CD4-positive, alpha-beta T cell (primary cell): Measurements from ENCODE around the gene LSM10. TPM values are rescaled to one million over a fixed set of nuclear protein-coding genes. Genes with fewer than 3 reads are reported as not detected.

Source experiments
- ATAC-seq: fragments of 200-7000 bp; cut with Tn5 transposase; one replicate; pipeline ENCODE4 v1.10.0; 2022; ENCODE audit warnings: mild to moderate bottlenecking; ENCODE audit not compliant: poor library complexity
- CTCF ChIA-PET: fragments of 350-600 bp; sonication (Branson Sonifier 250); formaldehyde crosslinking; loops from one replicate; lab custom pipeline; 2021; ENCODE audit warnings: antibody characterized with exemption, inconsistent platforms; lab: Charles Lee
- POLR2A ChIA-PET: fragments of 350-600 bp; sonication (Branson Sonifier 250); formaldehyde crosslinking; loops from one replicate; lab custom pipeline; 2021; ENCODE audit warnings: antibody characterized with exemption, inconsistent platforms; lab: Charles Lee
- DNase-seq, 14 experiments: peaks; one replicate each; pipeline ENCODE4 v3.0.0-alpha.2; 2013 to 2020; ENCODE audit warnings: mixed read lengths in 2 of 14
- H3K27ac ChIP-seq, 2 donors: one replicate each; pipeline versions ENCODE4 v1.5.1 to v1.7.0; 2013; ENCODE audit warnings: low read length in 2 of 2, low read depth in 1 of 2, mild to moderate bottlenecking in 1 of 2
- H3K27me3 ChIP-seq, 2 experiments: 1 replicate in 1 of 2; 2 replicates in 1 of 2; pipeline versions ENCODE4 v1.6.1 to v1.7.0; 2013; ENCODE audit warnings: low read length in 2 of 2, control low read depth in 1 of 2, mild to moderate bottlenecking in 1 of 2, moderate library complexity in 1 of 2; ENCODE audit not compliant: insufficient read depth in 2 of 2, control insufficient read depth in 1 of 2
- H3K36me3 ChIP-seq: one replicate; pipeline ENCODE4 v1.6.1; 2013; ENCODE audit warnings: low read length, control low read depth; ENCODE audit not compliant: insufficient read depth
- H3K4me1 ChIP-seq: one replicate; pipeline ENCODE4 v1.6.1; 2013; ENCODE audit warnings: low read length, control low read depth; ENCODE audit not compliant: insufficient read depth
- H3K4me3 ChIP-seq: one replicate; pipeline ENCODE4 v1.5.1; 2013; ENCODE audit warnings: mild to moderate bottlenecking, low read length, moderate library complexity
- H3K9me3 ChIP-seq, 2 experiments: 1 replicate in 1 of 2; 2 replicates in 1 of 2; pipeline versions ENCODE4 v1.6.1 to v1.7.0; 2013; ENCODE audit warnings: low read length in 2 of 2, mild to moderate bottlenecking in 2 of 2, control low read depth in 1 of 2, moderate library complexity in 1 of 2; ENCODE audit not compliant: control insufficient read depth in 1 of 2, insufficient read depth in 1 of 2
- H3K27ac Mint-ChIP-seq: one replicate; pipeline ENCODE4 v1.8.0; 2020; ENCODE audit warnings: mixed read lengths
- H3K27me3 Mint-ChIP-seq: one replicate; pipeline ENCODE4 v1.8.0; 2021; ENCODE audit warnings: mixed read lengths
- H3K36me3 Mint-ChIP-seq: one replicate; pipeline ENCODE4 v1.8.0; 2021; ENCODE audit warnings: low read depth, mixed read lengths
- H3K4me1 Mint-ChIP-seq: one replicate; pipeline ENCODE4 v1.8.0; 2021; ENCODE audit warnings: low read depth, mixed read lengths
- H3K4me3 Mint-ChIP-seq: one replicate; pipeline ENCODE4 v1.8.0; 2020; ENCODE audit warnings: mild to moderate bottlenecking, mixed read lengths
- H3K9me3 Mint-ChIP-seq: one replicate; pipeline ENCODE4 v1.8.0; 2020; ENCODE audit warnings: mixed read lengths
- CTCF ChIP-seq: fragments of 200-600 bp; IDR thresholded peaks from one replicate; pipeline ENCODE4 v1.8.0; 2022; ENCODE audit warnings: antibody characterized with exemption, mild to moderate bottlenecking
- intact Hi-C, 2 experiments: fragments of 100-400 bp; cut with DNase I in 1 of 2; cut with micrococcal nuclease in 1 of 2; formaldehyde crosslinking; loops; one replicate each; pipeline versions ENCODE4 v1.15.1 to v1.9.0; 2023 to 2025; cut with DNase I, micrococcal nuclease
- total RNA-seq, 174 experiments: library from RNA in 2 of 174; stranded (reverse) in 2 of 174; gene quantifications; one replicate each; pipeline ENCODE4 v1.2.3 and lab custom pipeline; 2021 to 2026

Gene LSM10
- total RNA-seq, 2 experiments from 2014 or later: 25.6 to 26.0 TPM

GRCh38 chr1:36402504-36402890 lies 4.8 kb upstream of the LSM10 start:
- ChIA-PET POLR2A (no interaction called here), CTCF (no interaction called here)
- ATAC-seq (no peak), DNase-seq (no peak)
- no peak overlapping the region for H3K27ac Mint-ChIP-seq
- H3K27me3 Mint-ChIP-seq: no peaks in the 10 kb centered on the region
- no peak for TF ChIP-seq CTCF
- no peak overlapping the region for H3K4me3 ChIP-seq
- no peaks in the 10 kb centered on the region for H3K36me3 ChIP-seq
- no peaks in the 10 kb centered on the region for H3K9me3 Mint-ChIP-seq
- intact Hi-C loops: no loop called here
- H3K27me3 ChIP-seq: no peaks in the 10 kb centered on the region
- peaks cover 24% of the 10 kb centered on the region for H3K4me1 ChIP-seq
- peaks cover 15% of the 10 kb centered on the region for H3K4me1 Mint-ChIP-seq
- H3K36me3 Mint-ChIP-seq: peaks cover 4% of the 10 kb centered on the region
- no peak overlapping the region for H3K4me3 Mint-ChIP-seq
- peaks cover 0 to 6% of the 10 kb centered on the region in 2 experiments for H3K9me3 ChIP-seq
- H3K27ac ChIP-seq: no peak overlapping the region

GRCh38 chr1:36401602-36402503 lies 4.1 kb upstream of the LSM10 start:
- Histone ChIP-seq H3K4me1 (peaks cover 27% of the 10 kb centered on the region), H3K27me3 (no peaks in the 10 kb centered on the region), H3K36me3 (no peaks in the 10 kb centered on the region), H3K4me3 (no peak overlapping the region), H3K27ac (no peak overlapping the region), H3K9me3 (peaks cover 0 to 6% of the 10 kb centered on the region in 2 experiments)
- Mint-ChIP-seq H3K27ac (no peak overlapping the region), H3K4me3 (no peak overlapping the region), H3K9me3 (no peaks in the 10 kb centered on the region), H3K4me1 (peaks cover 18% of the 10 kb centered on the region), H3K36me3 (peaks cover 8% of the 10 kb centered on the region), H3K27me3 (no peaks in the 10 kb centered on the region)
- no peak for TF ChIP-seq CTCF
- DNase-seq: no peak
- ATAC-seq: no peak
- ChIA-PET CTCF (no interaction called here), POLR2A (interaction anchor here (1.1 kb wide), 1 partner anchor 18 kb away, joined by 4 read pairs; no protein-coding TSS in a partner anchor)
- intact Hi-C loops: no loop called here

- H3K4me3 ChIP-seq: no peak overlapping the region
These were observed 3.3 kb upstream of the LSM10 start for GRCh38 chr1:36400825-36401601.

More at GRCh38 chr1:36400825-36401601, 3.3 kb upstream of the LSM10 start:
- CTCF ChIA-PET: interaction anchor here (1.5 kb wide), 1 partner anchor 14 kb away, joined by 6 read pairs; no protein-coding TSS in a partner anchor
- Mint-ChIP-seq H3K27ac (no peak overlapping the region), H3K9me3 (no peaks in the 10 kb centered on the region), H3K27me3 (no peaks in the 10 kb centered on the region), H3K4me3 (no peak overlapping the region), H3K4me1 (peaks cover 26% of the 10 kb centered on the region), H3K36me3 (peaks cover 8% of the 10 kb centered on the region)
- Histone ChIP-seq H3K36me3 (no peaks in the 10 kb centered on the region), H3K27me3 (no peaks in the 10 kb centered on the region), H3K9me3 (peaks cover 0 to 6% of the 10 kb centered on the region in 2 experiments), H3K27ac (no peak overlapping the region), H3K4me1 (peaks cover 35% of the 10 kb centered on the region)
- ATAC-seq (no peak), DNase-seq (peak in 6 of 14 experiments; percentile 22 to 75 (median 44))
- TF ChIP-seq CTCF: no peak
- POLR2A ChIA-PET: interaction anchor here (1.1 kb wide), 1 partner anchor 19 kb away, joined by 4 read pairs; no protein-coding TSS in a partner anchor
- intact Hi-C loops: no loop called here
